Measurements from ENCODE around the gene ARHGAP4.

DNA sequence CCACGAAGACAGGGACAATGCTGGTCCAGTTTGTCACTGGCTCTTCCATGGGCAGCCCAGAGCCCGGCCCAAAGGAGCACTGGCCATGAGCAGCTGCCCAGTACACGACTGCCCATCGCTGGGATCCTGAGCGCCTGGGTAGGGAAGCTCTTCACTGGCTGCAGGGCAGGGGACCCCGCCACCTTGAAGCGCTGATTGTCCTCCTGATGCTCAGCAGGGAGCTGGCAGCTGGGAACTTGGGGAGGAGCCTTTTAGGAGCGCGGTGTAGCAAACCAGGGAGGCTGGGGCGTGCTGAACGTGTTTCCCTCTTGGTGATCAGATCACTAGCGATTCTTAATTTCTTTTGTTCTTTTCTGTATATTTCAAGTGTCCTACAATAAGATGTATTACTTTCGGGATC lies 41.9 kb downstream of the ARHGAP4 start:
- TF ChIP-seq, protein P1, sequence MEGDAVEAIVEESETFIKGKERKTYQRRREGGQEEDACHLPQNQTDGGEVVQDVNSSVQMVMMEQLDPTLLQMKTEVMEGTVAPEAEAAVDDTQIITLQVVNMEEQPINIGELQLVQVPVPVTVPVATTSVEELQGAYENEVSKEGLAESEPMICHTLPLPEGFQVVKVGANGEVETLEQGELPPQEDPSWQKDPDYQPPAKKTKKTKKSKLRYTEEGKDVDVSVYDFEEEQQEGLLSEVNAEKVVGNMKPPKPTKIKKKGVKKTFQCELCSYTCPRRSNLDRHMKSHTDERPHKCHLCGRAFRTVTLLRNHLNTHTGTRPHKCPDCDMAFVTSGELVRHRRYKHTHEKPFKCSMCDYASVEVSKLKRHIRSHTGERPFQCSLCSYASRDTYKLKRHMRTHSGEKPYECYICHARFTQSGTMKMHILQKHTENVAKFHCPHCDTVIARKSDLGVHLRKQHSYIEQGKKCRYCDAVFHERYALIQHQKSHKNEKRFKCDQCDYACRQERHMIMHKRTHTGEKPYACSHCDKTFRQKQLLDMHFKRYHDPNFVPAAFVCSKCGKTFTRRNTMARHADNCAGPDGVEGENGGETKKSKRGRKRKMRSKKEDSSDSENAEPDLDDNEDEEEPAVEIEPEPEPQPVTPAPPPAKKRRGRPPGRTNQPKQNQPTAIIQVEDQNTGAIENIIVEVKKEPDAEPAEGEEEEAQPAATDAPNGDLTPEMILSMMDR (IDR thresholded peaks at IDR 0.05; ENCODE audit: extremely low read depth in 1 of 2, insufficient read depth in 1 of 2, low read depth in 1 of 2, low read length in 2 of 2) = no peak
- no peak for TF ChIP-seq EZH2 (IDR thresholded peaks at IDR 0.05; ENCODE audit: borderline replicate concordance, low read depth, low read length, severe bottlenecking)
- no peak for TF ChIP-seq POLR2A (IDR thresholded peaks at IDR 0.05; ENCODE audit: low read depth, low read length)

All from endothelial cell of umbilical vein (primary cell).